GM23338 (cell line): Measurements from ENCODE around the gene GIMAP2. TPM values are rescaled to one million over a fixed set of nuclear protein-coding genes. Genes with fewer than 3 reads are reported as not detected.
"Not testable (repeated sequence)": the region's sequence is repeated elsewhere in the genome, so short reads cannot be mapped to it uniquely, and the experiment has no call there.

ENCODE experiments used
- ATAC-seq: fragments of 200-7000 bp; cut with Tn5 transposase; 3 replicates; pipeline ENCODE4 v1.9.1; 2020
- DNase-seq: peaks from one replicate; pipeline ENCODE4 v3.0.0-alpha.2; 2015; ENCODE audit warnings: low spot score
- H2AFZ ChIP-seq: fragments of 200-600 bp; sonication (generic); 2 replicates; pipeline ENCODE4 v1.8.0; 2016; ENCODE audit warnings: antibody characterized with exemption, mild to moderate bottlenecking, moderate library complexity
- H3F3A ChIP-seq: fragments of 200-600 bp; sonication (generic); replicated peaks from 2 replicates; pipeline ENCODE4 v1.8.0; 2017; ENCODE audit warnings: antibody characterized with exemption, mixed run types, low read depth
- H3K27ac ChIP-seq: fragments of 200-600 bp; sonication (generic); 2 replicates; pipeline ENCODE4 v1.6.1; 2016; ENCODE audit warnings: low read depth
- H3K27me3 ChIP-seq: fragments of 200-600 bp; sonication (generic); 2 replicates; pipeline ENCODE4 v1.8.0; 2016; ENCODE audit warnings: mild to moderate bottlenecking, mixed run types, moderate library complexity; ENCODE audit not compliant: insufficient read depth
- H3K36me3 ChIP-seq: fragments of 200-600 bp; sonication (generic); 2 replicates; pipeline ENCODE4 v1.8.0; 2016; ENCODE audit warnings: mild to moderate bottlenecking; ENCODE audit not compliant: insufficient read depth
- H3K4me1 ChIP-seq: fragments of 200-600 bp; sonication (generic); 2 replicates; pipeline ENCODE4 v1.8.0; 2016; ENCODE audit warnings: mild to moderate bottlenecking, moderate library complexity; ENCODE audit not compliant: insufficient read depth
- H3K4me2 ChIP-seq: fragments of 200-600 bp; sonication (generic); 2 replicates; pipeline ENCODE4 v1.7.1; 2017; ENCODE audit warnings: mixed run types
- H3K4me3 ChIP-seq: fragments of 200-600 bp; sonication (generic); 2 replicates; pipeline ENCODE4 v1.6.1; 2016; ENCODE audit warnings: mixed run types
- H3K79me2 ChIP-seq: fragments of 200-600 bp; sonication (generic); replicated peaks from 2 replicates; pipeline ENCODE4 v1.8.0; 2017; ENCODE audit warnings: mild to moderate bottlenecking; ENCODE audit not compliant: insufficient read depth
- H3K9me2 ChIP-seq: fragments of 200-600 bp; sonication (generic); 2 replicates; pipeline ENCODE4 v1.8.0; 2017; ENCODE audit not compliant: insufficient read depth
- H4K20me1 ChIP-seq: fragments of 200-600 bp; sonication (generic); replicated peaks from 2 replicates; pipeline ENCODE4 v1.8.0; 2017; ENCODE audit warnings: mild to moderate bottlenecking; ENCODE audit not compliant: insufficient read depth
- H3K27ac Mint-ChIP-seq: 2 replicates; pipeline ENCODE4 v1.8.0; 2020; ENCODE audit warnings: inconsistent platforms, mild to moderate bottlenecking, moderate library complexity, mixed read lengths
- H3K27me3 Mint-ChIP-seq: 3 replicates; pipeline ENCODE4 v1.8.0; 2022; ENCODE audit warnings: low read depth, mild to moderate bottlenecking, moderate library complexity, mixed read lengths, inconsistent platforms; ENCODE audit not compliant: insufficient read depth, poor library complexity
- H3K36me3 Mint-ChIP-seq: 3 replicates; pipeline ENCODE4 v1.8.0; 2021; ENCODE audit warnings: low read depth, mild to moderate bottlenecking, inconsistent platforms, moderate library complexity, mixed read lengths
- H3K4me1 Mint-ChIP-seq: 3 replicates; pipeline ENCODE4 v1.8.0; 2020; ENCODE audit warnings: mild to moderate bottlenecking, inconsistent platforms, mixed read lengths
- H3K4me3 Mint-ChIP-seq: 3 replicates; pipeline ENCODE4 v1.8.0; 2021; ENCODE audit warnings: moderate library complexity, mild to moderate bottlenecking, inconsistent platforms, mixed read lengths
- H3K9me3 Mint-ChIP-seq: 3 replicates; pipeline ENCODE4 v1.8.0; 2020; ENCODE audit warnings: moderate library complexity, mild to moderate bottlenecking, inconsistent platforms, mixed read lengths
- CREB1 ChIP-seq: fragments of 250-450 bp; sonication (Bioruptor Pico); IDR thresholded peaks from 2 replicates; pipeline ENCODE4 v1.5.0; 2020; ENCODE audit warnings: low read depth, mild to moderate bottlenecking, moderate library complexity
- CTCF ChIP-seq, 2 experiments: fragments of 200-600 bp in 1 of 2; sonication (generic) in 1 of 2; conservative IDR thresholded peaks; 2 replicates each; pipeline versions ENCODE4 v1.5.1 to v1.6.1; 2016 to 2017; ENCODE audit warnings: antibody characterized with exemption in 2 of 2, low read depth in 2 of 2, mild to moderate bottlenecking in 2 of 2, moderate library complexity in 1 of 2
- EZH2 ChIP-seq: fragments of 200-600 bp; sonication (generic); IDR thresholded peaks from one replicate; pipeline ENCODE4 v1.8.0; 2017; ENCODE audit warnings: antibody characterized with exemption, mild to moderate bottlenecking, low read depth; ENCODE audit not compliant: unreplicated experiment
- EZH2phosphoT487 ChIP-seq: fragments of 200-600 bp; sonication (generic); IDR thresholded peaks from one replicate; pipeline ENCODE4 v1.8.1; 2018; ENCODE audit warnings: antibody characterized with exemption; ENCODE audit not compliant: unreplicated experiment
- JUNB ChIP-seq: IDR thresholded peaks from one replicate; pipeline ENCODE4 v1.6.1; 2016; ENCODE audit warnings: antibody characterized with exemption; ENCODE audit not compliant: unreplicated experiment
- POLR2AphosphoS5 ChIP-seq: IDR thresholded peaks from 2 replicates; pipeline ENCODE4 v1.6.1; 2016; ENCODE audit warnings: antibody characterized with exemption, low read depth
- REST ChIP-seq: IDR thresholded peaks from one replicate; pipeline ENCODE4 v1.6.1; 2018; ENCODE audit warnings: antibody characterized with exemption; ENCODE audit not compliant: unreplicated experiment
- STAT1 ChIP-seq: IDR thresholded peaks from one replicate; pipeline ENCODE4 v1.6.1; 2016; ENCODE audit warnings: antibody characterized with exemption; ENCODE audit not compliant: unreplicated experiment
- ZNF114 ChIP-seq: fragments of 250-450 bp; sonication (Bioruptor Pico); IDR thresholded peaks from 2 replicates; pipeline ENCODE4 v1.5.0; 2020; ENCODE audit warnings: mild to moderate bottlenecking, moderate library complexity
- ZNF462 ChIP-seq: fragments of 250-450 bp; sonication (Bioruptor Pico); IDR thresholded peaks from 2 replicates; pipeline ENCODE4 v1.5.0; 2020; ENCODE audit warnings: mild to moderate bottlenecking, moderate library complexity
- polyA plus RNA-seq: library from polyadenylated mRNA; unstranded; fragments of >200 nt; fragmentation: Nextera tagmentation; extraction: Ambion mirVana; gene quantifications from 2 replicates; pipeline ENCODE4 v1.2.1, GENCODE V29; 2016
- total RNA-seq: library from RNA; depleted of rRNA; stranded (reverse); fragments of >200 nt; shearing (Covaris generic); gene quantifications from 2 replicates; pipeline ENCODE4 v1.2.3, GENCODE V29; 2014

The GIMAP2 gene
- total and polyA plus RNA-seq, 2 experiments from 2014 or later: not detected

GRCh38 chr7:150662821-150663220, 22.7 kb upstream of the GIMAP2 start:
- H3K4me1 ChIP-seq, H3K4me1 Mint-ChIP-seq, H2AFZ ChIP-seq, H3K27ac Mint-ChIP-seq, H3K27me3 Mint-ChIP-seq, H3F3A ChIP-seq, H3K9me3 Mint-ChIP-seq, H3K4me3 Mint-ChIP-seq, DNase-seq, H3K4me2 ChIP-seq, H3K27ac ChIP-seq, H3K79me2 ChIP-seq, H3K36me3 ChIP-seq, H3K4me3 ChIP-seq, H3K27me3 ChIP-seq, H4K20me1 ChIP-seq, ATAC-seq, H3K9me2 ChIP-seq, H3K36me3 Mint-ChIP-seq: not testable (repeated sequence)

- no peaks in the 10 kb centered on the region for H3K79me2 ChIP-seq
- H3K9me3 Mint-ChIP-seq: peaks cover 3% of the 10 kb centered on the region
- no peaks in the 10 kb centered on the region for H3K4me1 Mint-ChIP-seq
- H3K4me3 Mint-ChIP-seq: no peak overlapping the region
- H3K27ac Mint-ChIP-seq: no peak overlapping the region
- H3K4me2 ChIP-seq: no peak overlapping the region
- H3K9me2 ChIP-seq: 0 out of 2 replicates have a peak, but pooled peaks cover under 1% of the 10 kb centered on the region
- H3K27me3 Mint-ChIP-seq: peaks cover 3% of the 10 kb centered on the region
- no peaks in the 10 kb centered on the region for H3K4me1 ChIP-seq
- no peak overlapping the region for H3K27ac ChIP-seq
- no peaks in the 10 kb centered on the region for H3K27me3 ChIP-seq
- H4K20me1 ChIP-seq: no peaks in the 10 kb centered on the region
- H3K36me3 Mint-ChIP-seq: no peaks in the 10 kb centered on the region
- TF ChIP-seq CTCF (conservative IDR thresholded peaks at IDR 0.05; ENCODE audit: low read depth in 2 of 2) (no peak), ZNF114 (CRISPR knock-in tag) (no peak), EZH2phosphoT487 (no peak), EZH2 (no peak), ZNF462 (CRISPR knock-in tag) (no peak), REST (no peak), STAT1 (no peak), CREB1 (CRISPR knock-in tag) (no peak), POLR2AphosphoS5 (no peak), JUNB (no peak)
- DNase-seq (no peak), ATAC-seq (no peak)
- H2AFZ ChIP-seq: no peak overlapping the region
- no peaks in the 10 kb centered on the region for H3F3A ChIP-seq
- H3K4me3 ChIP-seq: no peak overlapping the region
- no peaks in the 10 kb centered on the region for H3K36me3 ChIP-seq
These were observed 21.6 kb upstream of the GIMAP2 start for GRCh38 chr7:150663802-150664494.
